Brain microvascular endothelial cell (primary cell): Measurements from ENCODE around the gene MYL3.
"Not testable (repeated sequence)": the region's sequence is repeated elsewhere in the genome, so short reads cannot be mapped to it uniquely, and the experiment has no call there.

Source experiments
- DNase-seq: peaks from one replicate; pipeline ENCODE4 v3.0.0-alpha.2; 2020
- H3K27ac ChIP-seq: fragments of 250-450 bp; sonication (Bioruptor Pico); 2 replicates; pipeline ENCODE4 v1.5.1; 2020; ENCODE audit warnings: mild to moderate bottlenecking, moderate library complexity
- H3K27me3 ChIP-seq: fragments of 250-450 bp; sonication (Bioruptor Pico); replicated peaks from 2 replicates; pipeline ENCODE4 v1.5.1; 2020; ENCODE audit warnings: mild to moderate bottlenecking
- H3K36me3 ChIP-seq: fragments of 250-450 bp; sonication (Bioruptor Pico); replicated peaks from 2 replicates; pipeline ENCODE4 v1.5.1; 2020; ENCODE audit warnings: mild to moderate bottlenecking
- H3K4me3 ChIP-seq: 2 replicates; pipeline ENCODE4 v1.5.1; 2011; ENCODE audit warnings: low read depth, mild to moderate bottlenecking, control low read depth, low read length, moderate library complexity
- CTCF ChIP-seq: IDR thresholded peaks from 2 replicates; pipeline ENCODE4 v1.5.1; 2011; ENCODE audit warnings: low read depth, mild to moderate bottlenecking, moderate library complexity, low read length, control low read depth, inconsistent platforms; ENCODE audit errors: missing control alignments
- in situ Hi-C: cut with HindIII; loops from 2 replicates; pipeline ENCODE4 v1.10.0; 2017; ENCODE audit warnings: low sequenced_read_pairs, low pct_ligation_motif_present

Gene MYL3

GRCh38 chr3:46829699-46830208 is 33.5 kb downstream of the MYL3 start:
- no peaks in the 10 kb centered on the region for H3K36me3 ChIP-seq
- no peak for TF ChIP-seq CTCF
- H3K4me3 ChIP-seq, result no peak overlapping the region
- no peak overlapping the region for H3K27ac ChIP-seq
- in situ Hi-C loops, result no loop called here
- DNase-seq, result no peak
- H3K27me3 ChIP-seq, result no peaks in the 10 kb centered on the region

- in situ Hi-C loops, result no loop called here
Measured at GRCh38 chr3:46825450-46825849, 37.8 kb downstream of the MYL3 start.

GRCh38 chr3:46824211-46824970 is 38.9 kb downstream of the MYL3 start:
- Histone ChIP-seq H3K27me3 (no peaks in the 10 kb centered on the region), H3K27ac (no peak overlapping the region), H3K36me3 (no peaks in the 10 kb centered on the region), H3K4me3 (no peak overlapping the region)
- in situ Hi-C loops, result no loop called here
- no peak for TF ChIP-seq CTCF
- no peak for DNase-seq

More at GRCh38 chr3:46825450-46825849, 37.8 kb downstream of the MYL3 start:
- no peak for DNase-seq
- Histone ChIP-seq H3K27ac (no peak overlapping the region), H3K4me3 (no peak overlapping the region), H3K27me3 (no peaks in the 10 kb centered on the region), H3K36me3 (no peaks in the 10 kb centered on the region)
- TF ChIP-seq CTCF, result no peak

GRCh38 chr3:46823314-46823713 is 39.9 kb downstream of the MYL3 start:
- H3K4me3 ChIP-seq, H3K27ac ChIP-seq, H3K27me3 ChIP-seq, in situ Hi-C loops, DNase-seq, H3K36me3 ChIP-seq: not testable (repeated sequence)

GRCh38 chr3:46821553-46821952 is 41.7 kb downstream of the MYL3 start:
- no peaks in the 10 kb centered on the region for H3K27me3 ChIP-seq
- H3K27ac ChIP-seq, result no peak overlapping the region
- no peak for TF ChIP-seq CTCF
- in situ Hi-C loops, result no loop called here
- H3K4me3 ChIP-seq, result no peak overlapping the region
- H3K36me3 ChIP-seq, result no peaks in the 10 kb centered on the region
- no peak for DNase-seq

- DNase-seq, result no peak
- no peak for TF ChIP-seq CTCF
- Histone ChIP-seq H3K4me3 (no peak overlapping the region), H3K27me3 (no peaks in the 10 kb centered on the region), H3K27ac (no peak overlapping the region), H3K36me3 (no peaks in the 10 kb centered on the region)
- in situ Hi-C loops, result no loop called here
Measured at GRCh38 chr3:46820852-46821251, 42.4 kb downstream of the MYL3 start.
